Measurements from ENCODE around the gene FOXJ3.

DNA sequence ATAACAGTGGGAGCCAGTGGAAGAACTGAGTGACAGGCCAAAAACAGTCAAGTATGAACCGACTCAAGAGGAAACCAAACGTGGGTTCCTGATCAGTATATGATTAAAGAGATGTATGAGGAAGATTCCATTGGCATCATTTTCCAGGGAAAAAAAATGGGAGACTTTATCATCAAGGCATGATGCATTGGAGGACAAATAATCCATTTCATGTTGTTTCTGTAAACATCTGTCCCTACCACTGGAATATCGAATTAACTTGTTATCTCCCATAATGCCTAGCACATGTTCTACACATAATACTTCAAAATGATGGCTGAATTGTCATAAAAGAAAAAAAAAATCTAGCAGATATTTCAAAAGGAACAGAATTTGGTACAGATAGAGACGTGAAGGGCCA lies 13.3 kb downstream of the FOXJ3 start:
- TF ChIP-seq, protein P1, sequence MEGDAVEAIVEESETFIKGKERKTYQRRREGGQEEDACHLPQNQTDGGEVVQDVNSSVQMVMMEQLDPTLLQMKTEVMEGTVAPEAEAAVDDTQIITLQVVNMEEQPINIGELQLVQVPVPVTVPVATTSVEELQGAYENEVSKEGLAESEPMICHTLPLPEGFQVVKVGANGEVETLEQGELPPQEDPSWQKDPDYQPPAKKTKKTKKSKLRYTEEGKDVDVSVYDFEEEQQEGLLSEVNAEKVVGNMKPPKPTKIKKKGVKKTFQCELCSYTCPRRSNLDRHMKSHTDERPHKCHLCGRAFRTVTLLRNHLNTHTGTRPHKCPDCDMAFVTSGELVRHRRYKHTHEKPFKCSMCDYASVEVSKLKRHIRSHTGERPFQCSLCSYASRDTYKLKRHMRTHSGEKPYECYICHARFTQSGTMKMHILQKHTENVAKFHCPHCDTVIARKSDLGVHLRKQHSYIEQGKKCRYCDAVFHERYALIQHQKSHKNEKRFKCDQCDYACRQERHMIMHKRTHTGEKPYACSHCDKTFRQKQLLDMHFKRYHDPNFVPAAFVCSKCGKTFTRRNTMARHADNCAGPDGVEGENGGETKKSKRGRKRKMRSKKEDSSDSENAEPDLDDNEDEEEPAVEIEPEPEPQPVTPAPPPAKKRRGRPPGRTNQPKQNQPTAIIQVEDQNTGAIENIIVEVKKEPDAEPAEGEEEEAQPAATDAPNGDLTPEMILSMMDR (IDR thresholded peaks at IDR 0.05; ENCODE audit: control extremely low read depth in 1 of 3, insufficient read depth in 1 of 3, low read depth in 1 of 3, low read length in 3 of 3): no peak
- TF ChIP-seq EGR1 (IDR thresholded peaks at IDR 0.05; ENCODE audit: borderline replicate concordance, low read depth, low read length): no peak
- no peak for TF ChIP-seq EZH2 (IDR thresholded peaks at IDR 0.05; ENCODE audit: low read depth, low read length, severe bottlenecking)
- TF ChIP-seq CBX5 (IDR thresholded peaks at IDR 0.05; ENCODE audit: low read depth, low read length): no peak
- no peak for TF ChIP-seq POLR2A (IDR thresholded peaks at IDR 0.05; ENCODE audit: control extremely low read depth in 1 of 2, low read depth in 2 of 2, low read length in 2 of 2)
- no peak for TF ChIP-seq SRF (IDR thresholded peaks at IDR 0.05; ENCODE audit: low read depth, low read length)
- no peak for TF ChIP-seq POLR2AphosphoS5 (IDR thresholded peaks at IDR 0.05; ENCODE audit: low read depth, low read length)
- TF ChIP-seq CREB1 (IDR thresholded peaks at IDR 0.05): no peak
- no peak for TF ChIP-seq TAF1 (IDR thresholded peaks at IDR 0.05; ENCODE audit: low read depth, low read length)
- TF ChIP-seq EP300 (IDR thresholded peaks at IDR 0.05; ENCODE audit: borderline replicate concordance in 1 of 2, low read depth in 2 of 2, low read length in 2 of 2): no peak

Measured in H1 (cell line).